ENCODE data around the gene CRTAP.
"Not testable (repeated sequence)": the region's sequence is repeated elsewhere in the genome, so short reads cannot be mapped to it uniquely, and the experiment has no call there.

CRTAP gene

GRCh38 chr3:33100229-33100628, 13.6 kb upstream of the CRTAP start:
- DNase-seq = no peak

- no peak for DNase-seq
Measured at GRCh38 chr3:33103034-33103433, 10.8 kb upstream of the CRTAP start.

GRCh38 chr3:33103480-33103879, 10.3 kb upstream of the CRTAP start:
- no peak for DNase-seq

GRCh38 chr3:33104803-33105202, 9.0 kb upstream of the CRTAP start:
- no peak for DNase-seq

GRCh38 chr3:33105341-33105948, 8.4 kb upstream of the CRTAP start:
- no peak for DNase-seq

- not testable (repeated sequence) for DNase-seq
Measured at GRCh38 chr3:33106854-33107253, 7.0 kb upstream of the CRTAP start.

GRCh38 chr3:33111581-33111980, 2.2 kb upstream of the CRTAP start:
- DNase-seq = no peak

GRCh38 chr3:33114622-33115023, 809 bp downstream of the CRTAP start:
- no peak for DNase-seq

- no peak for DNase-seq
Measured at GRCh38 chr3:33115024-33115768, 1.4 kb downstream of the CRTAP start.

GRCh38 chr3:33117461-33117860, 3.6 kb downstream of the CRTAP start:
- DNase-seq = no peak

- no peak for DNase-seq
Measured at GRCh38 chr3:33119891-33120290, 6.1 kb downstream of the CRTAP start.

- no peak for DNase-seq
Measured at GRCh38 chr3:33122991-33123390, 9.2 kb downstream of the CRTAP start.

- DNase-seq = no peak
Measured at GRCh38 chr3:33124638-33125037, 10.8 kb downstream of the CRTAP start.

- no peak for DNase-seq
Measured at GRCh38 chr3:33125840-33126239, 12.0 kb downstream of the CRTAP start.

- DNase-seq = no peak
Measured at GRCh38 chr3:33128706-33129105, 14.9 kb downstream of the CRTAP start.

GRCh38 chr3:33130144-33130543, 16.3 kb downstream of the CRTAP start:
- no peak for DNase-seq

GRCh38 chr3:33131331-33132018, 17.7 kb downstream of the CRTAP start:
- DNase-seq = no peak

GRCh38 chr3:33132019-33132360, 18.2 kb downstream of the CRTAP start:
- no peak for DNase-seq

GRCh38 chr3:33134026-33134625, 20.3 kb downstream of the CRTAP start:
- no peak for DNase-seq

- no peak for DNase-seq
Measured at GRCh38 chr3:33137691-33138090, 23.9 kb downstream of the CRTAP start.

- not testable (repeated sequence) for DNase-seq
Measured at GRCh38 chr3:33139006-33139623, 25.3 kb downstream of the CRTAP start.

GRCh38 chr3:33139996-33140395, 26.2 kb downstream of the CRTAP start:
- no peak for DNase-seq

- no peak for DNase-seq
Measured at GRCh38 chr3:33141006-33141405, 27.2 kb downstream of the CRTAP start.
